B cell (primary cell): ENCODE results near the gene PIP4P1.

Source experiments
- EZH2 ChIP-seq: IDR thresholded peaks from 2 replicates; pipeline ENCODE4 v1.6.1; 2012; ENCODE audit warnings: borderline replicate concordance, low read depth, mild to moderate bottlenecking, moderate library complexity, low read length; ENCODE audit not compliant: insufficient read depth, poor library complexity, severe bottlenecking
- TF ChIP-seq, protein P1 (sequence below): fragments of 200-600 bp; IDR thresholded peaks from one replicate; pipeline ENCODE4 v1.8.0; 2022; ENCODE audit warnings: antibody characterized with exemption, mild to moderate bottlenecking

DNA sequence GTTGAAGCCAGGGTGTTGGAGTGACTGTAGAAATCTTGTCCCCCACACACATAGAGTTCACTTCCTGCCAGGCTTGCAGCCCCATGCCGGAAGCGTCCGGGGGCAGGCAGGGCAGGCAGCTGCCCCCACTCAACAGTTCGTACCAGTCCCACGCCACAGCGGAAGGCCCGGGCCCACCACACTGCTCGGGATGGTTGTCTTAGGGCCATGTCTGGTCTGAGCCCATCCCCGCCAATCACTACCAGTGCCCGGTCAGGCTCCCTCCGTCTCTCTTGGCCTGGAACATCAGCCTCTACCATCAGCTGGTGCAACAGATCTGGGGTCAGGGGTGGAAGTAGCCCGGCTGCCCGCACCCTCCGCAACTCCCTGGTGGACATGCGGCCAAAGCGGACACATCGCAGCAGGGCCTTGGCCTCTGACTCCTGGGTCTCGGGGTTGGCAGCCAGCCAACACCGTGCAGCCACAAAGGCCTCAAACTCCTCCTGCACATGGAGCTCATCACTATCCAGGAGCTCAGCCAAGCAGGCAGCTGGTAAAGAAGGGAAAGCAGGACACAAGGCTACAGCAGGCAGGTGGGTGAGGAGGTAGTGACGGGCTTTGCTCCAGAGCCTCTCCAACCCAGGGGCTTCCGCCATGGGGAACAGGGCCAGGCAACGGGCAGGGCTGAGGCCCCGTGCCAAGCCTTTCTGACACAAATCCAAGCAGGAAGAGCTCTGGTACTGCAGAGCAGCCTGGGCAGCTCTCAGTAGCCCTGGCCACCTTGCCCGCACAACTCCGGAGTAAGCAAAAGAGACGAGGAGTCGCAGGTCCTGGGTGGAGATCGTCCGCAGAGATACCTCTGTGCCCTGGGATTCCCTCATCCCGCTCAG is 31.2 kb downstream of the PIP4P1 start:
- TF ChIP-seq, protein P1, sequence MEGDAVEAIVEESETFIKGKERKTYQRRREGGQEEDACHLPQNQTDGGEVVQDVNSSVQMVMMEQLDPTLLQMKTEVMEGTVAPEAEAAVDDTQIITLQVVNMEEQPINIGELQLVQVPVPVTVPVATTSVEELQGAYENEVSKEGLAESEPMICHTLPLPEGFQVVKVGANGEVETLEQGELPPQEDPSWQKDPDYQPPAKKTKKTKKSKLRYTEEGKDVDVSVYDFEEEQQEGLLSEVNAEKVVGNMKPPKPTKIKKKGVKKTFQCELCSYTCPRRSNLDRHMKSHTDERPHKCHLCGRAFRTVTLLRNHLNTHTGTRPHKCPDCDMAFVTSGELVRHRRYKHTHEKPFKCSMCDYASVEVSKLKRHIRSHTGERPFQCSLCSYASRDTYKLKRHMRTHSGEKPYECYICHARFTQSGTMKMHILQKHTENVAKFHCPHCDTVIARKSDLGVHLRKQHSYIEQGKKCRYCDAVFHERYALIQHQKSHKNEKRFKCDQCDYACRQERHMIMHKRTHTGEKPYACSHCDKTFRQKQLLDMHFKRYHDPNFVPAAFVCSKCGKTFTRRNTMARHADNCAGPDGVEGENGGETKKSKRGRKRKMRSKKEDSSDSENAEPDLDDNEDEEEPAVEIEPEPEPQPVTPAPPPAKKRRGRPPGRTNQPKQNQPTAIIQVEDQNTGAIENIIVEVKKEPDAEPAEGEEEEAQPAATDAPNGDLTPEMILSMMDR: no peak
- TF ChIP-seq EZH2: no peak
